ENCODE results near the gene WNT10A.

The WNT10A gene

DNA sequence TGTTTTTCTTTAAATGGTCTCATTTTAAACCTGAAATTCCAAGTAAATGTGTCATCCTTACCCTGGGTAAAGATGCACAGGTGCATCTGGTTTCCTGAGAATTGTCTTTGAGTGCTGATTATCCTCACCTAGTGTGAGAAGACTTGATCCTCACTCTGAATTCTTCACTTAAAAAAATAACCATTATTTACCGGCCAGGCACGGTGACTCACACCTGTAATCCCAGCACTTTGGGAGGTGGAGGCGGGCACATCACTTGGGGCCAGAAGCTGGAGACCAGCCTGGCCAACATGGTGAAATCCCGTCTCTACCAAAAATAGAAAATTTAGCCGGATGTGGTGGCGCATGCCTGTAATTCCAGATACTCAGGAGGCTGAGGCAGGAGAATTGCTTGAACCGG is 30.9 kb upstream of the WNT10A start:
- Histone ChIP-seq H3K9me3 (ENCODE audit: control insufficient read depth, low read length) (no peaks in the 10 kb centered on the region), H3K9ac (ENCODE audit: low read length) (no peak overlapping the region), H3K27me3 (replicated peaks; ENCODE audit: control insufficient read depth, insufficient read depth, low read length) (peaks cover 15% of the 10 kb centered on the region), H3K36me3 (ENCODE audit: control insufficient read depth, insufficient read depth, low read length, severe bottlenecking) (no peaks in the 10 kb centered on the region), H3K4me1 (ENCODE audit: control insufficient read depth, insufficient read depth, low read length) (no peaks in the 10 kb centered on the region), H3K4me3 (ENCODE audit: low read length) (no peak overlapping the region)
- DNase-seq (ENCODE audit: low read depth) = no peak

DNA sequence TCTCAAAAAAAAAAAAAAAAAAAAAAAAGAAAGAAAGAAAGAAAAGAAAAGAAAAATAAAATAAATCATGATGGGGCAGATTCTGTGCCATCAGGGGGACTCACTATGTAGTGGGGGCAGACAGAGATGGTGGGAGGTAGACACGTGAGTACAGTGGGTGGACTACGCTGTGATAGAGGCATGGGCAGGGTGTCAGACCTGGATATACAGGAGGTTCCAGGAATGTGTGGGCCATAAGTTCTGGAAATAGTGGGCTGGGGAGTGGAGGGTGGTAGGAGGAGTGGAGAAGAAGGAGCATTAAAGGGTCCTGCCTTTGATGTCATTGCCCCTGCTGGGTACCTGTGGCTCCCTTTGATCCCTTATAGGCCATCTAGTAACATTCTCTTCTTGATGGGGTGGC is 29.9 kb upstream of the WNT10A start:
- H3K9me3 ChIP-seq (ENCODE audit: control insufficient read depth, low read length) = no peaks in the 10 kb centered on the region

GRCh38 chr2:218851286-218851685 is 29.4 kb upstream of the WNT10A start:
- H3K9me3 ChIP-seq (ENCODE audit: control insufficient read depth, low read length) = no peaks in the 10 kb centered on the region
- DNase-seq (ENCODE audit: low read depth) = no peak
- H3K27me3 ChIP-seq (replicated peaks; ENCODE audit: control insufficient read depth, insufficient read depth, low read length) = peaks cover 31% of the 10 kb centered on the region
- no peaks in the 10 kb centered on the region for H3K36me3 ChIP-seq (ENCODE audit: control insufficient read depth, insufficient read depth, low read length, severe bottlenecking)
- no peak overlapping the region for H3K4me3 ChIP-seq (ENCODE audit: low read length)
- no peak overlapping the region for H3K9ac ChIP-seq (ENCODE audit: low read length)
- no peaks in the 10 kb centered on the region for H3K4me1 ChIP-seq (ENCODE audit: control insufficient read depth, insufficient read depth, low read length)

More for the DNA sequence above, 29.9 kb upstream of the WNT10A start:
- Histone ChIP-seq H3K36me3 (ENCODE audit: control insufficient read depth, insufficient read depth, low read length, severe bottlenecking) (no peaks in the 10 kb centered on the region), H3K27me3 (replicated peaks; ENCODE audit: control insufficient read depth, insufficient read depth, low read length) (peaks cover 26% of the 10 kb centered on the region), H3K4me1 (ENCODE audit: control insufficient read depth, insufficient read depth, low read length) (no peaks in the 10 kb centered on the region), H3K4me3 (ENCODE audit: low read length) (no peak overlapping the region), H3K9ac (ENCODE audit: low read length) (no peak overlapping the region)
- DNase-seq (ENCODE audit: low read depth) = no peak

DNA sequence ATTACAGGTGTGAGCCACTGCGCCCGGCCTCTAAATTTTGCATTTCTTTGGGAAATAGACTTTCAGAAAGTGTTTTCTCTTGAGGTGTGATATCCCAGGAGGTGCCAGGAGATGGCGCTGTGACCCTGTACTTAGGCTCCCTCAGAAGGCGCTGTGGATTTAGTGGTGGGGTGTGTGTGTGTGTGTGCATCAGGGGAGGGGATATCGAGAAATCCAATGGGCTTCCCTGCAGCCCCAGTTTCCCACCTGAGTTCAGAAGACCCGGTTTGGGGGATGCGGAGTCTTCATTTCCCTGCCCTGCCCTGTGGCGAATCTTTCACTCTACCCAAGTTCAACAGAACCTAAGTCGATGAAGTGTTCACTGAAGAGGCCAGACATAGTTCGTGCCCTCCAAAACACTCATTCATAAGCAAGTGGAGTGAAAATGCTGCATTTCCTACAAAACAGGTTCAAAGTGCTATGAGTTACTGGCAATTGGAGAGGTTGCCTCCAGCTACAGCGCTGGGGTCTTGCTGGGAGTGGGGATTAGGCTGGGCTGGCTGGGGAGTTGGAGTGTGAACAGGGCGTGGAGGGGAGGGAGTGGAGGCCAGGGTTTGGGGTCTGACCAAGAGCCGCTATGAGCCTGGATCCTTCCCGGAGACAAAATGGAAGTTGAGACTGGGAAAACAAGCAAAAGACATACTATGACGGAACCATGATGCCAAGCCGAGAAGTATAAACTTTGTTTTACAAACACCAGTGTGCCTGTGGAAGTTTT is 27.6 kb upstream of the WNT10A start:
- peak; percentile 74 for DNase-seq (ENCODE audit: low read depth)
- peaks cover 43% of the 10 kb centered on the region for H3K27me3 ChIP-seq (replicated peaks; ENCODE audit: control insufficient read depth, insufficient read depth, low read length)

DNA sequence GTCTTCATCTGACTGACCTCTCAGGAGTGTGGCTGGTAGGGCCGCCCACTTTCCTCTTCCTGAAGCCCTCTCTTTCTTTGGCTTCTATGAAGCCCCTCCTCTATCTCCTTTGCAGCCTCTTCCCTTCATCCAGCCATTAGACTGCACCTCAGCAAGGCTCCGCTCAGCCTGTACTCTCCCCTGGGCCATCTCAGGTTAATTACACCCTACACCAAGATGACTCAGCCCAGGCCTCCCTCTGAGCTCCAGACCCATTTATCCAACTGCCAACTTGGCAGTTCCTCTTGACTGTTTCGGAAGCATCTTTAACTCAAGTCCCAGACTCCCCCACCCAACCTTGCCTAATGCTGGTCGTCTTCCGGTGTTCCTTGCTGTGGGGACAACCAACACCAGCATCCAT is 26.9 kb upstream of the WNT10A start:
- Histone ChIP-seq H3K36me3 (ENCODE audit: control insufficient read depth, insufficient read depth, low read length, severe bottlenecking) (no peaks in the 10 kb centered on the region), H3K9ac (ENCODE audit: low read length) (no peak overlapping the region), H3K4me3 (ENCODE audit: low read length) (no peak overlapping the region), H3K9me3 (ENCODE audit: control insufficient read depth, low read length) (no peaks in the 10 kb centered on the region), H3K27me3 (replicated peaks; ENCODE audit: control insufficient read depth, insufficient read depth, low read length) (peaks cover 50% of the 10 kb centered on the region), H3K4me1 (ENCODE audit: control insufficient read depth, insufficient read depth, low read length) (no peaks in the 10 kb centered on the region)
- peak; percentile 33 for DNase-seq (ENCODE audit: low read depth)

More for the DNA sequence above, 27.6 kb upstream of the WNT10A start:
- Histone ChIP-seq H3K9ac (ENCODE audit: low read length) (no peak overlapping the region), H3K4me3 (ENCODE audit: low read length) (no peak overlapping the region), H3K36me3 (ENCODE audit: control insufficient read depth, insufficient read depth, low read length, severe bottlenecking) (no peaks in the 10 kb centered on the region), H3K4me1 (ENCODE audit: control insufficient read depth, insufficient read depth, low read length) (no peaks in the 10 kb centered on the region), H3K9me3 (ENCODE audit: control insufficient read depth, low read length) (no peaks in the 10 kb centered on the region)

GRCh38 chr2:218854860-218855259 is 25.8 kb upstream of the WNT10A start:
- no peaks in the 10 kb centered on the region for H3K9me3 ChIP-seq (ENCODE audit: control insufficient read depth, low read length)
- no peaks in the 10 kb centered on the region for H3K4me1 ChIP-seq (ENCODE audit: control insufficient read depth, insufficient read depth, low read length)
- H3K9ac ChIP-seq (ENCODE audit: low read length) = no peak overlapping the region
- no peak overlapping the region for H3K4me3 ChIP-seq (ENCODE audit: low read length)
- no peak for DNase-seq (ENCODE audit: low read depth)
- H3K36me3 ChIP-seq (ENCODE audit: control insufficient read depth, insufficient read depth, low read length, severe bottlenecking) = no peaks in the 10 kb centered on the region
- peaks cover 53% of the 10 kb centered on the region for H3K27me3 ChIP-seq (replicated peaks; ENCODE audit: control insufficient read depth, insufficient read depth, low read length)

DNA sequence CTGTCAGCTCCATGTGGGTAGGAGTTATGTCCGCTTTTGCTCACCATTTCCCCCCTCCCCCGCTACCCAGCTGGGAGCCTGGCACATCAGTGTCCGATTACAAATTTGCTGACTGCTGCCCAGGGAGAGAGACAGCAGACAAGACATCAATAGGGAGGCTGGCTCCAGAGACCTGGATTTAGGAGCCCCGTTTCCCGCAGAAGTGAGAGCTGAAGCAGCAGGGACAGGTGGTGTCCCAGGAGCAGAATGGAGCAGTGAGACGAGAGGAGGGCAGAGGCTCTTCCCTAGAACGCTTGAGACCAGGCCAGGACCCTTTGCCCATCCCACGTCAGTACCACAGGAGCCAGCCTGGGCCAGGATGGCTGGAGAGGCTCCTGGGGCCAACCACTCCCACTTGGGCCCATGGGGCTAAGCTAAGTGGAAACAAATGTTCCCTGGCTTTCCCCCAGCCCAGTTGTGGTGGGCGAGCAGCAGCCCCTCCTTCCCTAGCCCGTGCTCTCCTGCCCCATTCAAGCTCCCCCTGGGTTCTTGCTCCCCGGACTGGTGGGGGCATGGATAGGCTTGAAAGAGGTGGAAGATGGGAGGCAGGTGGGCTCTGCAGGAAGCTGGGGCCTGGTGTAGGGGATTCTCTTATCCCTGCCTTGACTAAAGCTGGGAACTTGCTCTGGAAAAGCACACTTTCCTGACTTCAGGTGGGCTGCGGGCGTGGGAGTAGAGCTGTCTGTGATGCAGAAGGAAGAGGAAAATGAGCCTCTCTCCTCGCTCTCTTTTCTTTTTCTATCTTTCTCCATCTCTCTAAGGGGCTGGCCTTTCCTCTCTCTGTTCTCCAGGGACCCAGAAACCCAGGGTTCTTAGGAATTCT is 25.1 kb upstream of the WNT10A start:
- Histone ChIP-seq H3K4me3 (ENCODE audit: low read length) (no peak overlapping the region), H3K36me3 (ENCODE audit: control insufficient read depth, insufficient read depth, low read length, severe bottlenecking) (no peaks in the 10 kb centered on the region), H3K9me3 (ENCODE audit: control insufficient read depth, low read length) (no peaks in the 10 kb centered on the region), H3K4me1 (ENCODE audit: control insufficient read depth, insufficient read depth, low read length) (peaks cover 6% of the 10 kb centered on the region), H3K27me3 (replicated peaks; ENCODE audit: control insufficient read depth, insufficient read depth, low read length) (peaks cover 60% of the 10 kb centered on the region), H3K9ac (ENCODE audit: low read length) (no peak overlapping the region)
- no peak for DNase-seq (ENCODE audit: low read depth)

- Histone ChIP-seq H3K27me3 (replicated peaks; ENCODE audit: control insufficient read depth, insufficient read depth, low read length) (peaks cover 63% of the 10 kb centered on the region), H3K36me3 (ENCODE audit: control insufficient read depth, insufficient read depth, low read length, severe bottlenecking) (no peaks in the 10 kb centered on the region), H3K9me3 (ENCODE audit: control insufficient read depth, low read length) (no peaks in the 10 kb centered on the region), H3K4me1 (ENCODE audit: control insufficient read depth, insufficient read depth, low read length) (peaks cover 6% of the 10 kb centered on the region), H3K4me3 (ENCODE audit: low read length) (no peak overlapping the region), H3K9ac (ENCODE audit: low read length) (no peak overlapping the region)
- DNase-seq (ENCODE audit: low read depth) = no peak
Observed at GRCh38 chr2:218856167-218856895, 24.3 kb upstream of the WNT10A start.

DNA sequence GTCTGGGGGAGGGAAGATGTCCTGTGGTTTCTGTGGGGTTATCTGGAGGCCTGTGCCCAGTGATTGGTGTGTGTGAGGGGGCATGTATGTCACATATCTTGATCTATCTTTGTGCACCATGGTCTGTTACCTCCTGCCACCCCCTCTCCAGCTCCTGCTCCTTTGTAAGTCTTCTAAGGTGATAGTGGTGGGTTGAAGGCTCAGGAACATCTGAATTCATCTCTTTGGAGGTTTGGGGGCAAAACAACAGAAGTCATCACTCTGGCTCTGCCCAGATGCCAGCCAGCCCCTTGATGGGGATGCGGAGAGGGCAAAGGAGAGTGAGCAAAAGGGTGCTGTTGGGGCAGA is 23.8 kb upstream of the WNT10A start:
- Histone ChIP-seq H3K36me3 (ENCODE audit: control insufficient read depth, insufficient read depth, low read length, severe bottlenecking) (no peaks in the 10 kb centered on the region), H3K4me1 (ENCODE audit: control insufficient read depth, insufficient read depth, low read length) (peaks cover 6% of the 10 kb centered on the region), H3K27me3 (replicated peaks; ENCODE audit: control insufficient read depth, insufficient read depth, low read length) (peaks cover 67% of the 10 kb centered on the region), H3K9ac (ENCODE audit: low read length) (no peak overlapping the region), H3K4me3 (ENCODE audit: low read length) (no peak overlapping the region), H3K9me3 (ENCODE audit: control insufficient read depth, low read length) (no peaks in the 10 kb centered on the region)
- DNase-seq (ENCODE audit: low read depth) = no peak

GRCh38 chr2:218857371-218858137 is 23.1 kb upstream of the WNT10A start:
- Histone ChIP-seq H3K4me1 (ENCODE audit: control insufficient read depth, insufficient read depth, low read length) (peaks cover 6% of the 10 kb centered on the region), H3K27me3 (replicated peaks; ENCODE audit: control insufficient read depth, insufficient read depth, low read length) (peaks cover 70% of the 10 kb centered on the region), H3K4me3 (ENCODE audit: low read length) (no peak overlapping the region), H3K9me3 (ENCODE audit: control insufficient read depth, low read length) (no peaks in the 10 kb centered on the region), H3K9ac (ENCODE audit: low read length) (no peak overlapping the region), H3K36me3 (ENCODE audit: control insufficient read depth, insufficient read depth, low read length, severe bottlenecking) (no peaks in the 10 kb centered on the region)
- no peak for DNase-seq (ENCODE audit: low read depth)

GRCh38 chr2:218858138-218858445 is 22.6 kb upstream of the WNT10A start:
- Histone ChIP-seq H3K27me3 (replicated peaks; ENCODE audit: control insufficient read depth, insufficient read depth, low read length) (peaks cover 73% of the 10 kb centered on the region), H3K4me3 (ENCODE audit: low read length) (no peak overlapping the region), H3K4me1 (ENCODE audit: control insufficient read depth, insufficient read depth, low read length) (peaks cover 6% of the 10 kb centered on the region), H3K9ac (ENCODE audit: low read length) (no peak overlapping the region), H3K9me3 (ENCODE audit: control insufficient read depth, low read length) (no peaks in the 10 kb centered on the region), H3K36me3 (ENCODE audit: control insufficient read depth, insufficient read depth, low read length, severe bottlenecking) (no peaks in the 10 kb centered on the region)
- DNase-seq (ENCODE audit: low read depth) = no peak
